HUES6 (cell line): ENCODE data around the gene GALNT9.

Experiments used
- H3K27ac ChIP-seq: 2 replicates; pipeline ENCODE4 v1.7.0; 2013; ENCODE audit warnings: low read depth, mild to moderate bottlenecking, low read length, inconsistent platforms
- H3K27me3 ChIP-seq: 2 replicates; pipeline ENCODE4 v1.6.1; 2013; ENCODE audit warnings: low read length; ENCODE audit not compliant: control insufficient read depth, insufficient read depth
- H3K36me3 ChIP-seq: 2 replicates; pipeline ENCODE4 v1.6.1; 2013; ENCODE audit warnings: low read length; ENCODE audit not compliant: control insufficient read depth, insufficient read depth
- H3K4me1 ChIP-seq: 2 replicates; pipeline ENCODE4 v1.6.1; 2013; ENCODE audit warnings: low read length; ENCODE audit not compliant: control insufficient read depth, insufficient read depth
- H3K4me3 ChIP-seq: 2 replicates; pipeline ENCODE4 v1.5.1; 2013; ENCODE audit warnings: low read depth, low read length
- H3K9ac ChIP-seq: one replicate; pipeline ENCODE4 v1.6.1; 2013; ENCODE audit warnings: mild to moderate bottlenecking, low read length
- H3K9me3 ChIP-seq: 2 replicates; pipeline ENCODE4 v1.6.1; 2013; ENCODE audit warnings: low read depth, low read length; ENCODE audit not compliant: control insufficient read depth, insufficient read depth

GALNT9 gene

GRCh38 chr12:132170637-132171292, 158.6 kb downstream of the GALNT9 start:
- no peak overlapping the region for H3K4me3 ChIP-seq
- peaks cover 69% of the 10 kb centered on the region for H3K27me3 ChIP-seq
- H3K36me3 ChIP-seq: no peaks in the 10 kb centered on the region
- H3K27ac ChIP-seq: no peak overlapping the region
- H3K9ac ChIP-seq: no peak overlapping the region
- peaks cover 3% of the 10 kb centered on the region; the same call in 1 of the 2 replicates for H3K9me3 ChIP-seq
- H3K4me1 ChIP-seq: no peaks in the 10 kb centered on the region; the same call in 1 of the 2 replicates

DNA sequence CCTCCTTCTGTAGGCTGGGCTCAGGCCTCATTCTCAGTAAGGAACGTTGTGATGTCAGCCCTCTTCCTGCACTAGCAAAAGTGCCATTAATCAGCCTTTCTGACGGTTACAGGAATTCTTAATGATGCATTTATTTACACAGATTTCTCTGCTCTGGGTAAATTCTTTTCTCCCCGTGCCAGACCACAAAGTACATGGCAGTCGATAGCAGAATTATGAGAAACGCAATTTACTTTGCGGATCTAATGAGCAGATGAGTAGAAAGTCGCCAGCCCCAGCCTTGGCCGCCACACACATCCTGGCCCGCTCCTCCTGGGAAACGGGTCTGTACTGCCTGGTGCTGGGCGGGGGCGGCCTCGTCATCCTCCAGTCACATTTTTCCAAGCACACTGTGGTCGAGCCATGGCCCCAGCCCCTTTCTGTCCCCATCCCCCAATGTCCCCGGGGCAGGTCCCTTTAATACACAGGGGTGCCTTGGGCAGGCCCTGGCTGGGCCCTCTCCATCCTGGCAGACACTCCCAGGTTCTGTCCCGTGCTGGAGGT, 159.2 kb downstream of the GALNT9 start:
- H3K4me1 ChIP-seq: no peaks in the 10 kb centered on the region; the same call in 1 of the 2 replicates
- peaks cover 3% of the 10 kb centered on the region; the same call in 1 of the 2 replicates for H3K9me3 ChIP-seq
- no peak overlapping the region for H3K4me3 ChIP-seq
- H3K36me3 ChIP-seq: no peaks in the 10 kb centered on the region
- no peak overlapping the region for H3K27ac ChIP-seq
- no peak overlapping the region for H3K9ac ChIP-seq
- H3K27me3 ChIP-seq: peaks cover 65% of the 10 kb centered on the region

DNA sequence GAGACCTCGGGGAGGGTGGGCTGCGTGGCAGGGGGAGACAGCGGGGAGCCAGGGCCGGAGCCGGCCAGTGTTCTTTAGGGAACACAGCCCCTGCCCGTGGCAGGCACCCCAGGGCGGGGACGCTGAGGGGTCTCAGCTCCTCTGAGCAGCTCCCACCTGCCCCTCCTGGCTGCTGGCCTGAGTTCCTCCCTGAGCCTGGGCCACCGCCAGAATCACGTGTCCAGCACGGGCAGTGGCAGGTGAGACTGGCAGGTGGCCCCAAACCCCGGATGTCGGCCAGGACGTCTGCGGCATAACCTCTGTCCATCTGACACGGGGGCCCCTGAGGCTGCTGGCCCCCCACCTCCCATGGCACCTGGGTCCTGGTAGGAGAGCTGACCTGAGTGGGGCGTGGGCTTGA, 160.0 kb downstream of the GALNT9 start:
- Histone ChIP-seq H3K4me3 (no peak overlapping the region), H3K36me3 (no peaks in the 10 kb centered on the region), H3K9me3 (peaks cover 3% of the 10 kb centered on the region; the same call in 1 of the 2 replicates), H3K27ac (no peak overlapping the region), H3K9ac (no peak overlapping the region), H3K27me3 (peaks cover 59% of the 10 kb centered on the region), H3K4me1 (no peaks in the 10 kb centered on the region)

- H3K27ac ChIP-seq: no peak overlapping the region
- no peaks in the 10 kb centered on the region for H3K4me1 ChIP-seq
- H3K27me3 ChIP-seq: peaks cover 60% of the 10 kb centered on the region
- no peak overlapping the region for H3K4me3 ChIP-seq
- no peaks in the 10 kb centered on the region for H3K36me3 ChIP-seq
- no peak overlapping the region for H3K9ac ChIP-seq
- peaks cover 3% of the 10 kb centered on the region; the same call in 1 of the 2 replicates for H3K9me3 ChIP-seq
These were observed 160.9 kb downstream of the GALNT9 start for GRCh38 chr12:132168311-132169031.

GRCh38 chr12:132167611-132168310, 161.6 kb downstream of the GALNT9 start:
- peaks cover 60% of the 10 kb centered on the region for H3K27me3 ChIP-seq
- H3K4me3 ChIP-seq: no peak overlapping the region
- H3K27ac ChIP-seq: no peak overlapping the region

GRCh38 chr12:132166801-132167591, 162.4 kb downstream of the GALNT9 start:
- no peaks in the 10 kb centered on the region for H3K36me3 ChIP-seq
- no peak overlapping the region for H3K4me3 ChIP-seq
- H3K9me3 ChIP-seq: peaks cover 3% of the 10 kb centered on the region; the same call in 1 of the 2 replicates
- no peak overlapping the region for H3K27ac ChIP-seq
- H3K27me3 ChIP-seq: peaks cover 61% of the 10 kb centered on the region
- H3K9ac ChIP-seq: no peak overlapping the region
- no peaks in the 10 kb centered on the region for H3K4me1 ChIP-seq

More at GRCh38 chr12:132167611-132168310, 161.6 kb downstream of the GALNT9 start:
- H3K36me3 ChIP-seq: no peaks in the 10 kb centered on the region
- H3K4me1 ChIP-seq: no peaks in the 10 kb centered on the region
- no peak overlapping the region for H3K9ac ChIP-seq
- peaks cover 3% of the 10 kb centered on the region; the same call in 1 of the 2 replicates for H3K9me3 ChIP-seq

- Histone ChIP-seq H3K4me3 (no peak overlapping the region), H3K27me3 (peaks cover 63% of the 10 kb centered on the region), H3K9ac (no peak overlapping the region), H3K36me3 (no peaks in the 10 kb centered on the region), H3K27ac (no peak overlapping the region), H3K4me1 (no peaks in the 10 kb centered on the region), H3K9me3 (peaks cover 3% of the 10 kb centered on the region; the same call in 1 of the 2 replicates)
These were observed 163.3 kb downstream of the GALNT9 start for GRCh38 chr12:132166093-132166492.

DNA sequence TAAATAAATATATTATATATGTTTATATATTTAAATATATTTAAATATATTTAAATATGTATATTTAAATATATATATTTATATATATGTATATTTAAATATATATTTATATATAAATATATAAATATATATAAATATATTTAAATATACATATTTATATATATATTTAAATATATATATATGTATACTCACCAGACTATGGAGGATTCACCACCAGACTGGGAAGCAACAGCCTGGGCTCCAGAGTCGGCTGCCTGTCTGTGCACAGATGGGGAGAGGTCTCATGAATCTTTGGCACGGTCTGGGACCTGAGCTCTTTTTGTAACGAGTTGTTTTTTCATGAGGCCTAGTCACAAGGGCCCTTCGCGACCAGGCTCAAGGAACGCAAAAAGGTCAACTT, 163.8 kb downstream of the GALNT9 start:
- no peak overlapping the region for H3K27ac ChIP-seq
- no peaks in the 10 kb centered on the region for H3K36me3 ChIP-seq
- peaks cover 3% of the 10 kb centered on the region; the same call in 1 of the 2 replicates for H3K9me3 ChIP-seq
- peaks cover 62% of the 10 kb centered on the region for H3K27me3 ChIP-seq
- no peaks in the 10 kb centered on the region for H3K4me1 ChIP-seq
- no peak overlapping the region for H3K4me3 ChIP-seq
- H3K9ac ChIP-seq: no peak overlapping the region

DNA sequence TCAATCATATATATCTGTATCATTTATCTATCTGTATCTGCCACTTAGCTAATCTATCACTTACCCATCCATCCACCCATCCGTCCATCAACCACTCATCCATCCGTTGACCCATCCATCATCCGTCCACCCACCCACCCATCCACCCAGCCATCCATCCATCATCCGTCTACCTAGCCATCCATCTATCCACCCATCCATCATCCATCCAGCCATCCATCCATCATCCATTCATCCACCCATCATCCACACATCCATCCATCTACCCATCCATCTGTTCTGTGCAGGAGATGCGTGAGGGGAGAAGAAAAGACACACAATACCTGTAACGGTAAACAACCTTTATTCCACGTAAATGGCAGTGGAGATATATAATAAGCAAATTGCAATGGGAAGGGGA, 165.0 kb downstream of the GALNT9 start:
- H3K9ac ChIP-seq: no peak overlapping the region
- peaks cover 54% of the 10 kb centered on the region for H3K27me3 ChIP-seq
- peaks cover 3% of the 10 kb centered on the region; the same call in 1 of the 2 replicates for H3K9me3 ChIP-seq
- no peak overlapping the region for H3K27ac ChIP-seq
- H3K4me1 ChIP-seq: no peaks in the 10 kb centered on the region
- no peak overlapping the region for H3K4me3 ChIP-seq
- H3K36me3 ChIP-seq: no peaks in the 10 kb centered on the region

GRCh38 chr12:132163911-132164288, 165.5 kb downstream of the GALNT9 start:
- Histone ChIP-seq H3K4me3 (no peak overlapping the region), H3K9me3 (peaks cover 3% of the 10 kb centered on the region; the same call in 1 of the 2 replicates), H3K4me1 (no peaks in the 10 kb centered on the region), H3K27me3 (peaks cover 54% of the 10 kb centered on the region), H3K9ac (no peak overlapping the region), H3K36me3 (no peaks in the 10 kb centered on the region), H3K27ac (no peak overlapping the region)
